Keratinocyte (primary cell): Measurements from ENCODE around the gene IL19.

Experiments used
- EZH2 ChIP-seq: IDR thresholded peaks from one replicate; pipeline ENCODE4 v1.6.1; 2012; ENCODE audit warnings: inconsistent platforms, mild to moderate bottlenecking, low read length, moderate library complexity
- TF ChIP-seq, protein P1 (sequence below), 3 experiments: IDR thresholded peaks in 1 of 3; conservative IDR thresholded peaks in 1 of 3; optimal IDR thresholded peaks in 1 of 3; 2 replicates in 2 of 3; 3 replicates in 1 of 3; pipeline versions ENCODE3 to v1.5.1; 2011; ENCODE audit warnings: low read length in 3 of 3, mild to moderate bottlenecking in 3 of 3, moderate library complexity in 2 of 3, control low read depth in 1 of 3, inconsistent platforms in 1 of 3; ENCODE audit not compliant: insufficient read depth in 2 of 3; ENCODE audit errors: extremely low read depth in 1 of 3

DNA sequence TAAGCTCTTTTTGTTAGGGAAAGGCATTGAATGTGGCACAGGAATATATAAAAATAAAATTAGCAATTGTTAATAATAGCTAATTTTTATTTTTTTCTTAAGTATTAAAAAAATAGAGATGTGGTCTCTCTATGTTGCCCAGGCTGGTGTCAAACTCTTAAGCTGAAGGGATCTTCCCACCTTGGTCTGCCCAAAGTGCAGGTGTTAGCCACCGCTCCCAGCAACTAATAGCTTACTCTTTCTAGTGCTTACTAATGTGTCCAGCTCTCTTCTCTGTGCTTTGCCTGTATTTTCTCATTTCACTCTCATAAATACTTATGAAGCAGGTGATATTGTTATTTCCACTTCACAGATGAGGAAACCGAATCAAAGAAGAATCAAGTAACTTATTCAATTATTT, 113.3 kb downstream of the IL19 start:
- TF ChIP-seq, protein P1, sequence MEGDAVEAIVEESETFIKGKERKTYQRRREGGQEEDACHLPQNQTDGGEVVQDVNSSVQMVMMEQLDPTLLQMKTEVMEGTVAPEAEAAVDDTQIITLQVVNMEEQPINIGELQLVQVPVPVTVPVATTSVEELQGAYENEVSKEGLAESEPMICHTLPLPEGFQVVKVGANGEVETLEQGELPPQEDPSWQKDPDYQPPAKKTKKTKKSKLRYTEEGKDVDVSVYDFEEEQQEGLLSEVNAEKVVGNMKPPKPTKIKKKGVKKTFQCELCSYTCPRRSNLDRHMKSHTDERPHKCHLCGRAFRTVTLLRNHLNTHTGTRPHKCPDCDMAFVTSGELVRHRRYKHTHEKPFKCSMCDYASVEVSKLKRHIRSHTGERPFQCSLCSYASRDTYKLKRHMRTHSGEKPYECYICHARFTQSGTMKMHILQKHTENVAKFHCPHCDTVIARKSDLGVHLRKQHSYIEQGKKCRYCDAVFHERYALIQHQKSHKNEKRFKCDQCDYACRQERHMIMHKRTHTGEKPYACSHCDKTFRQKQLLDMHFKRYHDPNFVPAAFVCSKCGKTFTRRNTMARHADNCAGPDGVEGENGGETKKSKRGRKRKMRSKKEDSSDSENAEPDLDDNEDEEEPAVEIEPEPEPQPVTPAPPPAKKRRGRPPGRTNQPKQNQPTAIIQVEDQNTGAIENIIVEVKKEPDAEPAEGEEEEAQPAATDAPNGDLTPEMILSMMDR (optimal IDR thresholded peaks at IDR 0.05 in 1 of 3, IDR thresholded peaks at IDR 0.05 in 1 of 3, conservative IDR thresholded peaks at IDR 0.05 in 1 of 3; ENCODE audit: extremely low read depth in 1 of 3, insufficient read depth in 2 of 3, low read length in 3 of 3): no peak
- no peak for TF ChIP-seq EZH2
